Stimulated activated CD8-positive, alpha-beta memory T cell treated with anti-CD3 and anti-CD28 coated beads, Interleukin-7, amount 100 ng/mL, for 4 hours (primary cell): Measurements from ENCODE around the gene SLC1A7.

Source experiments
- DNase-seq, 2 donors: peaks; one replicate each; pipeline ENCODE4 v3.0.0-alpha.2; 2020; ENCODE audit warnings: low read depth in 2 of 2

SLC1A7 gene

GRCh38 chr1:53062708-53063591 is 79.5 kb downstream of the SLC1A7 start:
- DNase-seq, result no peak

- DNase-seq, result no peak
These were observed 80.4 kb downstream of the SLC1A7 start, which contains the start of gene PODN for GRCh38 chr1:53061859-53062707. PODN (plus strand) TSS chr1:53062213; CDS start chr1:53069856, 7,643 bp downstream.

GRCh38 chr1:53061123-53061858 is 81.1 kb downstream of the SLC1A7 start:
- DNase-seq, result no peak

GRCh38 chr1:53060579-53060978 is 81.9 kb downstream of the SLC1A7 start:
- DNase-seq, result no peak

- no peak for DNase-seq
These were observed 85.3 kb downstream of the SLC1A7 start for GRCh38 chr1:53057127-53057526.

- no peak for DNase-seq
These were observed 90.8 kb downstream of the SLC1A7 start for GRCh38 chr1:53051676-53052075.

GRCh38 chr1:53050310-53050709 is 92.1 kb downstream of the SLC1A7 start:
- DNase-seq, result no peak

GRCh38 chr1:53049574-53049967 is 92.9 kb downstream of the SLC1A7 start:
- no peak for DNase-seq

- DNase-seq, result no peak
These were observed 93.4 kb downstream of the SLC1A7 start for GRCh38 chr1:53048960-53049573.

GRCh38 chr1:53047737-53048736 is 94.4 kb downstream of the SLC1A7 start:
- DNase-seq, result no peak

GRCh38 chr1:53046930-53047329 is 95.5 kb downstream of the SLC1A7 start:
- no peak for DNase-seq

- DNase-seq, result no peak
These were observed 97.5 kb downstream of the SLC1A7 start for GRCh38 chr1:53044926-53045325.

- DNase-seq, result no peak
These were observed 99.2 kb downstream of the SLC1A7 start for GRCh38 chr1:53043271-53043670.

GRCh38 chr1:53038566-53038965 is 103.9 kb downstream of the SLC1A7 start:
- DNase-seq, result no peak
